Kidney epithelial cell (primary cell): ENCODE data around the gene DACT3. TPM values are rescaled to one million over a fixed set of nuclear protein-coding genes. Genes with fewer than 3 reads are reported as not detected.

Source experiments
- DNase-seq: peaks from one replicate; pipeline ENCODE4 v3.0.0-alpha.2; 2010; ENCODE audit warnings: low read depth
- H3K27me3 ChIP-seq: 2 replicates; pipeline ENCODE4 v1.6.0; 2011; ENCODE audit warnings: low read length; ENCODE audit not compliant: control insufficient read depth, insufficient read depth
- H3K36me3 ChIP-seq: 2 replicates; pipeline ENCODE4 v1.5.1; 2011; ENCODE audit warnings: low read length; ENCODE audit not compliant: control insufficient read depth, insufficient read depth
- H3K4me3 ChIP-seq: 2 replicates; pipeline ENCODE4 v1.5.1; 2011; ENCODE audit warnings: low read depth, mild to moderate bottlenecking, control low read depth, low read length
- total RNA-seq: library from RNA; depleted of rRNA; stranded (reverse); fragments of >200 nt; gene quantifications from 2 replicates; pipeline ENCODE4 v1.2.3, GENCODE V29; 2015
- TF ChIP-seq, protein P1 (sequence below): IDR thresholded peaks from 2 replicates; pipeline ENCODE4 v1.5.1; 2011; ENCODE audit warnings: mild to moderate bottlenecking, moderate library complexity, low read length, control low read depth, inconsistent platforms; ENCODE audit not compliant: insufficient read depth, poor library complexity, severe bottlenecking

DACT3 gene
- total RNA-seq, 1 donor from 2014 or later, result 0.33 TPM

DNA sequence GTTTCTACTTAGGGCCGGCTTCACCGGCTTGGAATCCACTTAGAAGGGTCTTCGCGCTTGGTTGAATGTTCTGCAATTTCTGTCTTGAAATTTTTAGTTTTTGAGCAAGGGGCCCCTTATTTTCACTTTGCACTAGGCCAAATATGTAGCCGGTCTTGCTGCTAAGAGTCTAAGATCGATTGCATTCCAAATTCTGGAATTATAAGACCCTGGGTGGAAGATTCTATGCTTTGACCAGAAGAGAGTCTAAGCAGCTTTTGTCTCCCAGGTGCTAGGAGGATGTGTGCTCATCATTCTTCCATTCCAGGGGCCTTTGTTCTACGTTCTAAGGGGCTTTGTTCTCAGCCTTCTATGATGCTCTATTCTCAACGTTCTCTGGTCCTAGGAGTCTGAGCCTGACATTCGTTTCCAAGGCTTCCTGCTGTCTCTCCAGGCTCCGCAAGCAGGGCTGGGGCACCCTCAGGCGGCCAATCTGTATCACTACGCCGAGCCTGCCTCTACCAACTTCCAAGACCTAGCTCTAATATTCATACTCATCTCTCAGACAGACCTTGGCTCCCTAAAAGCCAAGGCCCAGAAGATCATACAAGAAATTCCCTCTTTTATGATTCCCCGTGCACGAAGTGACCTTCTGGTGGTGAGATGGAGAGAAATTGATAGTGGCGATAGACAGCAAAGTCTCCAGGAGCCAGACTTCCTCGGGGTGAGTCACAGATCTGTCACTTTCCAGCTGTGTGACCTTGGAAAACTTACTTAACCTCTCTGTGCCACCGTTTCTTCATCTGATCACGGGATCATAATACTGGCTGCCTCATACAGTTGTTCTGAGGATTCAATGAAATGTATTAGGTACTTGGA, 982 bp upstream of the DACT3 start:
- peak; percentile 49 for DNase-seq
- peaks cover 25% of the 10 kb centered on the region for H3K27me3 ChIP-seq
- H3K4me3 ChIP-seq, result peak overlapping the region; percentile 26
- H3K36me3 ChIP-seq, result no peaks in the 10 kb centered on the region
- TF ChIP-seq, protein P1, sequence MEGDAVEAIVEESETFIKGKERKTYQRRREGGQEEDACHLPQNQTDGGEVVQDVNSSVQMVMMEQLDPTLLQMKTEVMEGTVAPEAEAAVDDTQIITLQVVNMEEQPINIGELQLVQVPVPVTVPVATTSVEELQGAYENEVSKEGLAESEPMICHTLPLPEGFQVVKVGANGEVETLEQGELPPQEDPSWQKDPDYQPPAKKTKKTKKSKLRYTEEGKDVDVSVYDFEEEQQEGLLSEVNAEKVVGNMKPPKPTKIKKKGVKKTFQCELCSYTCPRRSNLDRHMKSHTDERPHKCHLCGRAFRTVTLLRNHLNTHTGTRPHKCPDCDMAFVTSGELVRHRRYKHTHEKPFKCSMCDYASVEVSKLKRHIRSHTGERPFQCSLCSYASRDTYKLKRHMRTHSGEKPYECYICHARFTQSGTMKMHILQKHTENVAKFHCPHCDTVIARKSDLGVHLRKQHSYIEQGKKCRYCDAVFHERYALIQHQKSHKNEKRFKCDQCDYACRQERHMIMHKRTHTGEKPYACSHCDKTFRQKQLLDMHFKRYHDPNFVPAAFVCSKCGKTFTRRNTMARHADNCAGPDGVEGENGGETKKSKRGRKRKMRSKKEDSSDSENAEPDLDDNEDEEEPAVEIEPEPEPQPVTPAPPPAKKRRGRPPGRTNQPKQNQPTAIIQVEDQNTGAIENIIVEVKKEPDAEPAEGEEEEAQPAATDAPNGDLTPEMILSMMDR, result peak; percentile 97

- H3K27me3 ChIP-seq, result peaks cover 25% of the 10 kb centered on the region
- DNase-seq, result no peak
- TF ChIP-seq, protein P1, result no peak
These were observed 397 bp downstream of the DACT3 start for GRCh38 chr19:46660551-46661019.

DNA sequence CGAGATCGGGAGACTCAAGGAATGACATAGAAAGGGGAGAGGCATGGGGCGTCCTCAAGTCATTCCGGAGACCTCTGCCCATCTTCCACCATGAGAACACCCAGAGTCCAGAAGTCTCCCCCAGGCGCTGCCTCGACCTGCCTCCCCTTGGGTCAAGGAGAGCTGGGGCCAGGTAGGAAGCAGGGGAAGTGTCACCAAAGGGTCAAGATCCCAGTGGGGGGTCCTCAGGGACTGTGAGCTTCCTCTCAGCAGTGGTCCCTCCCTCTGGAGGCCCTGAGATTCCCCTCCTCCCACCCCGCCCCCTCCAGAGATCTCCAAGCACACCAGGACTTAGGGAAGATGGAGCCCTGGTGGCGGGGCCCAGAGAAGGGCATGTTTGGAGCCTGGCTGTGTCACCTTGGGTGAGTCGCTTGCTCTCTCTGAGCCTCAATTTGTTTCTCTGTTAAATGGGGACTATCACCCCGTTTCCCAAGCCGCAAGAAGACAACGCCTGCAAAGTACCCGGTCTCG, 919 bp downstream of the DACT3 start:
- Histone ChIP-seq H3K36me3 (no peaks in the 10 kb centered on the region), H3K4me3 (peak overlapping the region; percentile 38), H3K27me3 (peaks cover 25% of the 10 kb centered on the region)
- TF ChIP-seq, protein P1, result no peak
- DNase-seq, result no peak

More at GRCh38 chr19:46660551-46661019, 397 bp downstream of the DACT3 start:
- Histone ChIP-seq H3K36me3 (no peaks in the 10 kb centered on the region), H3K4me3 (peak overlapping the region; percentile 38)

- Histone ChIP-seq H3K36me3 (no peaks in the 10 kb centered on the region), H3K4me3 (no peak overlapping the region), H3K27me3 (peaks cover 25% of the 10 kb centered on the region)
- TF ChIP-seq, protein P1, result no peak
- DNase-seq, result no peak
These were observed 1.6 kb downstream of the DACT3 start for GRCh38 chr19:46659151-46660007.

DNA sequence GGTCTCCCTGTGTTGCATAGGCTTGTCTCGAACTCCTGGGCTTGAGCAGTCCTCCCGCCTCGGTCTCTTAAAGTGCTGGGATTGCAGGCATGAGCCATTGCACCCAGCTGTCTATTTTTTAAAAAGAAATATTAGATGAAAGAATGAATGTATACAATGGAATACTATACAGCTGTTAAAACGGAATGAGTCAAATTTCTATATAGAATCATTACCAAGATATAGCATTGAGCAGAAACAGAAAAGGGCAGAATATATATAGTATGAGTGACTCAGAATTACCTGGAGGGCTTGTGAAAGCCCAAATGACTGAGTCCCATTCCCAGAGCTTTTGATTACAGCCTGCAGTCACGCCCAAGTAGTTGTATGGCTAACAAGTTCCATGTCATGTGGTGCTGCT, 4.4 kb downstream of the DACT3 start:
- H3K27me3 ChIP-seq, result peaks cover 33% of the 10 kb centered on the region
- TF ChIP-seq, protein P1, result no peak
- H3K36me3 ChIP-seq, result no peaks in the 10 kb centered on the region
- no peak overlapping the region for H3K4me3 ChIP-seq
- DNase-seq, result no peak
